H9 (cell line): ENCODE data around the gene PPIL3. TPM values are rescaled to one million over a fixed set of nuclear protein-coding genes. Genes with fewer than 3 reads are reported as not detected.

ENCODE experiments used
- DNase-seq: peaks from one replicate; pipeline ENCODE4 v3.0.0-alpha.2; 2017
- H2AFZ ChIP-seq: one replicate; pipeline ENCODE4 v1.6.1; 2013; ENCODE audit warnings: mild to moderate bottlenecking, low read length, control low read depth, moderate library complexity
- H2AK5ac ChIP-seq: 2 replicates; pipeline ENCODE4 v1.6.1; 2013; ENCODE audit warnings: low read length, control low read depth, mixed read lengths; ENCODE audit not compliant: insufficient read length
- H2BK120ac ChIP-seq: one replicate; pipeline ENCODE4 v1.6.1; 2013; ENCODE audit warnings: low read depth, mild to moderate bottlenecking, low read length, control low read depth, inconsistent platforms; ENCODE audit not compliant: poor library complexity, severe bottlenecking
- H2BK12ac ChIP-seq: 2 replicates; pipeline ENCODE4 v1.6.1; 2013; ENCODE audit warnings: low read length, control low read depth, mixed read lengths, low read depth; ENCODE audit not compliant: insufficient read length
- H2BK15ac ChIP-seq: 2 replicates; pipeline ENCODE4 v1.6.1; 2013; ENCODE audit warnings: low read depth, low read length, control low read depth
- H2BK20ac ChIP-seq: one replicate; pipeline ENCODE4 v1.6.1; 2013; ENCODE audit warnings: low read depth, mild to moderate bottlenecking, low read length, control low read depth, inconsistent platforms; ENCODE audit not compliant: poor library complexity, severe bottlenecking
- H2BK5ac ChIP-seq: 2 replicates; pipeline ENCODE4 v1.6.1; 2013; ENCODE audit warnings: low read length, control low read depth, mixed read lengths; ENCODE audit not compliant: insufficient read length
- H3K14ac ChIP-seq: 2 replicates; pipeline ENCODE4 v1.6.1; 2013; ENCODE audit warnings: low read length, control low read depth; ENCODE audit not compliant: insufficient read depth
- H3K18ac ChIP-seq: 2 replicates; pipeline ENCODE4 v1.6.1; 2013; ENCODE audit warnings: low read depth, mild to moderate bottlenecking, mixed read lengths, low read length, control low read depth; ENCODE audit not compliant: insufficient read length
- H3K23ac ChIP-seq: 2 replicates; pipeline ENCODE4 v1.6.1; 2013; ENCODE audit warnings: low read length, control low read depth, mixed read lengths, low read depth; ENCODE audit not compliant: insufficient read length
- H3K23me2 ChIP-seq: 2 replicates; pipeline ENCODE4 v1.6.1; 2013; ENCODE audit warnings: low read depth, mild to moderate bottlenecking, mixed read lengths, low read length, control low read depth; ENCODE audit not compliant: insufficient read length, poor library complexity, severe bottlenecking
- H3K27ac ChIP-seq: 2 replicates; pipeline ENCODE4 v1.5.1; 2013; ENCODE audit warnings: low read length, control low read depth, mixed read lengths, low read depth; ENCODE audit not compliant: insufficient read length
- H3K27me3 ChIP-seq: 2 replicates; pipeline ENCODE4 v1.6.1; 2013; ENCODE audit warnings: low read length, control low read depth, inconsistent platforms; ENCODE audit not compliant: insufficient read depth
- H3K4ac ChIP-seq: 2 replicates; pipeline ENCODE4 v1.6.1; 2013; ENCODE audit warnings: low read depth, mild to moderate bottlenecking, control low read depth, inconsistent platforms, low read length, moderate library complexity
- H3K4me1 ChIP-seq: 2 replicates; pipeline ENCODE4 v1.6.1; 2013; ENCODE audit warnings: low read length, control low read depth, inconsistent platforms; ENCODE audit not compliant: insufficient read depth
- H3K4me2 ChIP-seq: 2 replicates; pipeline ENCODE4 v1.6.1; 2013; ENCODE audit warnings: low read length, control low read depth, mixed read lengths; ENCODE audit not compliant: insufficient read length, insufficient read depth
- H3K56ac ChIP-seq: 2 replicates; pipeline ENCODE4 v1.6.1; 2013; ENCODE audit warnings: low read depth, mild to moderate bottlenecking, mixed read lengths, low read length, control low read depth; ENCODE audit not compliant: insufficient read length
- H3K79me1 ChIP-seq: 2 replicates; pipeline ENCODE4 v1.6.1; 2013; ENCODE audit warnings: low read depth, mild to moderate bottlenecking, moderate library complexity, low read length, control low read depth, inconsistent platforms; ENCODE audit not compliant: insufficient read depth, poor library complexity, severe bottlenecking
- H3K79me2 ChIP-seq: 2 replicates; pipeline ENCODE4 v1.6.1; 2013; ENCODE audit warnings: low read length, control low read depth, inconsistent platforms; ENCODE audit not compliant: insufficient read depth
- H3K9ac ChIP-seq: 2 replicates; pipeline ENCODE4 v1.6.1; 2013; ENCODE audit warnings: low read length, control low read depth, mixed read lengths; ENCODE audit not compliant: insufficient read length; ENCODE audit errors: extremely low read depth
- H3K9me3 ChIP-seq: one replicate; pipeline ENCODE4 v1.6.1; 2013; ENCODE audit warnings: low read depth, low read length, inconsistent platforms; ENCODE audit not compliant: control insufficient read depth
- H3T11ph ChIP-seq: one replicate; pipeline ENCODE4 v1.6.1; 2013; ENCODE audit warnings: mild to moderate bottlenecking, low read length, control low read depth, inconsistent platforms
- H4K20me1 ChIP-seq: one replicate; pipeline ENCODE4 v1.6.1; 2013; ENCODE audit not compliant: control insufficient read depth, insufficient read length, insufficient read depth
- H4K5ac ChIP-seq: 2 replicates; pipeline ENCODE4 v1.6.1; 2013; ENCODE audit warnings: low read depth, mild to moderate bottlenecking, mixed read lengths, low read length, control low read depth; ENCODE audit not compliant: insufficient read length
- H4K8ac ChIP-seq: replicated peaks from 2 replicates; pipeline ENCODE4 v1.6.1; 2013; ENCODE audit warnings: low read length, control low read depth, mixed read lengths, low read depth; ENCODE audit not compliant: insufficient read length
- H4K91ac ChIP-seq: 2 replicates; pipeline ENCODE4 v1.6.1; 2013; ENCODE audit warnings: low read depth, mild to moderate bottlenecking, moderate library complexity, mixed read lengths, low read length, control low read depth; ENCODE audit not compliant: insufficient read length
- H3K27ac Mint-ChIP-seq, 3 experiments: 2 replicates in 2 of 3; 3 replicates in 1 of 3; pipeline ENCODE4 v1.8.0; 2020 to 2021; ENCODE audit warnings: mixed read lengths in 3 of 3, mild to moderate bottlenecking in 1 of 3, moderate library complexity in 1 of 3
- H3K27me3 Mint-ChIP-seq: 2 replicates; pipeline ENCODE4 v1.8.0; 2021; ENCODE audit warnings: low read depth, mild to moderate bottlenecking, moderate library complexity, mixed read lengths
- H3K36me3 Mint-ChIP-seq, 3 experiments: 2 replicates in 2 of 3; 3 replicates in 1 of 3; pipeline ENCODE4 v1.8.0; 2020 to 2021; ENCODE audit warnings: low read depth in 3 of 3, mixed read lengths in 3 of 3; ENCODE audit not compliant: insufficient read depth in 1 of 3
- H3K4me1 Mint-ChIP-seq, 2 experiments: 2 replicates each; pipeline ENCODE4 v1.8.0; 2020; ENCODE audit warnings: mixed read lengths in 2 of 2
- H3K4me3 Mint-ChIP-seq, 2 experiments: 2 replicates in 1 of 2; 3 replicates in 1 of 2; pipeline ENCODE4 v1.8.0; 2020 to 2021; ENCODE audit warnings: mild to moderate bottlenecking in 2 of 2, mixed read lengths in 2 of 2, moderate library complexity in 1 of 2
- H3K9me3 Mint-ChIP-seq, 2 experiments: 2 replicates in 1 of 2; 3 replicates in 1 of 2; pipeline ENCODE4 v1.8.0; 2020; ENCODE audit warnings: mild to moderate bottlenecking in 2 of 2, mixed read lengths in 2 of 2, moderate library complexity in 1 of 2
- CTCF ChIP-seq: fragments of 200-600 bp; sonication (generic); conservative IDR thresholded peaks from 3 replicates; pipeline ENCODE4 v1.8.0; 2021; ENCODE audit warnings: antibody characterized with exemption, mild to moderate bottlenecking
- WGBS: extraction: QIAGEN DNeasy Blood & Tissue Kit; methylation state at CpG from one replicate; pipeline ENCODE4 v1.1.7; 2013; ENCODE audit warnings: missing lambda C conversion rate, low lambda C conversion rate, mixed read lengths; ENCODE audit not compliant: insufficient read length; ENCODE audit errors: extremely low coverage; 5-methylcytosine and 5-hydroxymethylcytosine counted together
- total RNA-seq: library from RNA; stranded (reverse); gene quantifications from 2 replicates; pipeline ENCODE4 v1.2.1, GENCODE V29; 2021

The PPIL3 gene
- total RNA-seq, 1 experiment from 2014 or later = 63.4 TPM

DNA sequence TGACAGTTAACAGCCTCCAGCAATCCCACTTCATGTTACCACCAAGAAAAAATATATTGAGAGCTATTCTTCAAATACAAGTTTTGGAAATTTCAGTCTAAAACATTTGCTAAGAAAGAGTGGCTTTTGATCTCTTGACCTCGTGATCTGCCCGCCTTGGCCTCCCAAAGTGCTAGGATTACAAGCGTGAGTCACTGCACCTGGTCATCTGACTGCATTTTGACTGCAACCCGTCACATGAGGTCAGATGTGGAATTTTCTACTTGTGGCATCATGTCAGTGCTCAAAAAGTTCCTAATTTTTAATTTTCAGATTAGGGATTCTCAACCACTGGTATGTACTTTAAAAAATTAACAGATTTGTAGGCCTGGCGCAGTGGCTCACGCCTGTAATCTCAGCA is 15.3 kb downstream of the PPIL3 start:
- no peak overlapping the region for H2BK12ac ChIP-seq
- H3K23ac ChIP-seq = no peak overlapping the region
- no peak overlapping the region for H2AK5ac ChIP-seq
- no peak overlapping the region for H3K4me2 ChIP-seq
- Mint-ChIP-seq H3K9me3 (no peaks in the 10 kb centered on the region), H3K27me3 (no peaks in the 10 kb centered on the region), H3K4me3 (no peak overlapping the region), H3K4me1 (no peaks in the 10 kb centered on the region), H3K27ac (no peak overlapping the region), H3K36me3 (peaks cover 13 to 52% (median 44%) of the 10 kb centered on the region in 3 experiments)
- no peak overlapping the region for H3K4ac ChIP-seq
- H3K79me1 ChIP-seq = no peaks in the 10 kb centered on the region
- H3T11ph ChIP-seq = no peak overlapping the region
- H2BK120ac ChIP-seq = no peak overlapping the region
- no peak overlapping the region for H3K56ac ChIP-seq
- no peaks in the 10 kb centered on the region for H4K20me1 ChIP-seq
- no peak overlapping the region for H3K14ac ChIP-seq
- no peak overlapping the region for H4K91ac ChIP-seq
- H3K27ac ChIP-seq = no peak overlapping the region
- no peak overlapping the region for H2BK5ac ChIP-seq
- TF ChIP-seq CTCF = no peak
- no peaks in the 10 kb centered on the region for H3K27me3 ChIP-seq
- H2BK20ac ChIP-seq = no peak overlapping the region
- H3K79me2 ChIP-seq = no peaks in the 10 kb centered on the region
- WGBS = no CpG with 5 or more reads among the region's 6 CpGs
- no peaks in the 10 kb centered on the region for H3K4me1 ChIP-seq
- no peak overlapping the region for H4K5ac ChIP-seq
- H2BK15ac ChIP-seq = no peak overlapping the region
- H3K23me2 ChIP-seq = no peaks in the 10 kb centered on the region
- no peak overlapping the region for H3K9ac ChIP-seq
- DNase-seq = no peak
- no peaks in the 10 kb centered on the region for H3K9me3 ChIP-seq
- no peak overlapping the region for H3K18ac ChIP-seq
- H2AFZ ChIP-seq = no peak overlapping the region
- H4K8ac ChIP-seq = no peak overlapping the region
